ENCODE measurements around the gene CACNA2D4. TPM values are rescaled to one million over a fixed set of nuclear protein-coding genes. Genes with fewer than 3 reads are reported as not detected.
A peak's percentile ranks its signal among the peaks of the same experiment; 100 is the strongest.

Gene CACNA2D4
- polyA plus RNA-seq, 3 donors, result 2.3 to 3.6 (median 2.5) TPM

DNA sequence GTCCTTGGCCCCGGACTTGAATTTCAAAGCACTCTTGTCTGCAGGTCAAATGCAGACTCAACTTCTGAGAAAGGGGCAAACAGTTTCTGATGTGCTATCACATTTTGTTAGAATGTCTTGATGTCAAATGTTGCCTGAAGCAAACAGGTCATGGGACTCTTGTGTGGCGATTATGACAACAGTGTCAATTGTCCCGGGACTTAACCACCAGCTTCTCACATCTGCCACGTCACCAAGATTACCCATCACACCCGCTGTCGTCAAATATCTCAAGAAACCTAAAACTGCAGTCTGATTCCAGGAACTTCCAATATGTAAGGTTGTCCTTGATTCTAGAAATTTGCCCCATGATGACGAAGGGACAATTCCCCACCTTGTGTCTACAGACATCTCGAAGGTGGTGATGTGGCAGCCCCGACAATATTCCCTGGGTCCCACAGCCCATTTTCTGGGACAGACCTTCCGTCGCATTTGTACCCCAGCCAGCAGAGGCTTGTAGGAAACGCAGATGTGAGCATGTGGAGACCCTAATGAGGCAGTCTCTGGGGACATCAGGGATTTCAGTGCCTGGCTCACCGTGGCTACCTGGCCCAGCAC is 76.8 kb downstream of the CACNA2D4 start:
- no peak for DNase-seq (ENCODE audit: extremely low read depth in 1 of 11, low read depth in 9 of 11, low spot score in 4 of 11)

DNA sequence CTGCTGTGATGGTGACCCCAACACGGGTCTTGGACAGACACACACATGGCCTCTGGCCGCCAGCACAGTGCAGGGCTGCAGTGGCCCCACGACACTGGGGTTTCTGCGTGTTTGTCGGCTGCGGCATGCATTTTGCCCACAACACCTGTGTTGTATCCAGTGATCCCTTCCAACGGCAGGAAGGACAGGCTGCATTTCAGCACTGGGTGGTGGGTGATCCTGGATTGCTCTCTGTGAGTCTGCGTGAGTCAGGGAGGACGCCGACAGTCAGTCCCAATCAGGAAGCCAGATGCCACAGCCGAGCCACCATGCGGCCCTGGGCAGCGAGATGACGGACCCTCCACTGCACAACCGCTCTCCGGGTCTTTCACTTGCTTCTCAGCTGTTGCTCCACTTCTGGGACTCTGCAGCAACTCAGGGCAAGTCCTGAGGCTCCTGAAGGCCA is 77.4 kb downstream of the CACNA2D4 start:
- no peak for DNase-seq (ENCODE audit: extremely low read depth in 1 of 11, low read depth in 9 of 11, low spot score in 4 of 11)

DNA sequence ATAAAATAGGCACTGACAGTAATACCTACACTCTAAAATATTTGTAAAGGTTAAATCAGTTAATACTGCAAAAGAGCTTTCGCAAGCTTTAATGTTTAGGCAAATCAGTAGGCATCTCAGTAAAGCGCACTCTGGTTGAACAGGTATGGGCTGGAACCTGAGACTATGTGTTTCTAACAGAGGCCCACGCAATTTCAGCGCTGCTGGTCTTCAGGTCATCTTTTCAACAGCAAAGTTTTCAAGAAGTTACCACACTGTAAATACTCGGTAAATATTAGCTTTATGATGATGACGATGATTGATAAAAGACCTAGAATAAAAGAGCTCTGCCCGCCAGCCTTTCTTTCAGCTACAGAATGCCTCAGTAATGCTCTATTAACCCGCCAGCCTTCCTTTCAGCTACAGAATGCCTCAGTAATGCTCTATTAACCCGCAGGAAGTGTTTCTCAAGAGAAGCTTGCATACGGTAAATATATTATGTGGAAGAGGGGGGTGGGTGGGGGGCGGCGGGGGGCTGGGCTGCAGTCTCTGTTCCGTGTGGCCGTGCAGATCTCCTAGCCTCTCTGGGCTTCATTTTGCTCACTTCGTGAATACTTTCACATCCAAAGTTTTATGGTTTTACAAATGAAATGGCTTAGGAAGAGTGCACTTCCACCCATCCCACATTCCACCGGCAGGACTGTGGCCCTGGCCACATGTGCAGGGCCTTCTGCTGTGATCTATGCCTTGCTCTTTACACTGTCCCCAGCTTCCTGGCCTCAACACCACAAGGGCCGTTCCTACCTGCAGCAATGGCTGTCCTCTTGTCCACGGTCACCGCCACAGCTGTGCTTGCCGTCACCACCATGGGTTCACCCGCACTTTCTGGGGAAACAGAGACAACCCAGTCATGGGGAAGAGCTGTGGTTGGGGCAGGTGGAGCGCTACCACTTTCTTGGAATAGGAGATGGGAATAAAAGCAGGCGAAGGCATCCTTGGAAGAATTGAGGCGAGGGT is 78.2 kb downstream of the CACNA2D4 start:
- DNase-seq (ENCODE audit: extremely low read depth in 1 of 11, low read depth in 9 of 11, low spot score in 4 of 11), result peak in 3 of 11 donors; percentile 55 to 68 (median 65)

DNA sequence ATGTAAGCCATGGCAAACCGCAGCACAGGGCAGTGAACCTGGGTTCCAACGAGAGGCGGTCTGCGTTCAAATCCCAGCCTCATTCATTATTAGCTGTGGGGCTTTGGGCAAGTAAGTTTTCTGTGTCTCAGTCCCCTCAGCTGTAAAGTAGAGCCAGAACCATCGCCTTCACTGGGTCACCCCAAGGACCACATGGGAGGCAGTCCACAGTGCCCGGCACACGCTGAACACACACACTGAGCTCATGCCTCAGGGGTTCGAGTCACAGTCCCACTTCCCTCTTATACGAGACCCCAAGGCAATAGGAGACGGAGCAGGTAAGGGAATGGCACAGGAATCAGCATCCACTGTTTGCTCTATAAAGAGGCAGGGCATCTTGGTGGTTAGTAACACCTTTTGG is 79.0 kb downstream of the CACNA2D4 start:
- DNase-seq (ENCODE audit: extremely low read depth in 1 of 11, low read depth in 9 of 11, low spot score in 4 of 11), result no peak

DNA sequence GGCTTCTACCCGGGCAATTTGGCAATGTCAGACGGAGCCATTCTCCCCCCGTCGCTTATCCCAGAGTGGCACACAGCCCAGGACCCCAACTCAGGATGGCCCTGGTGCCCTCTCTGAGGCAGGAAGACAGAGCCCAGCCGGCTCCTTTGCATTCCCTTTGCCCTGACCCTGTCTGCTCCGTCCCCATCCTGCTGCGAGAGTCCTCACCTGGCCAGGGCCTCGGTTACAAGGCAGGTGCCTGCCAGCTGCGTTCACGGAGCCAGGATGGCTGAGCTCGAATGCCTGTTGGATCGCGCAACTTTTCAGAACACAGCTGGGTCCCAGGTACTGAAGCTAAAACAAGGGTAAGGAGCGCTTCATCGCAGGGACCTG is 79.5 kb downstream of the CACNA2D4 start:
- no peak for DNase-seq (ENCODE audit: extremely low read depth in 1 of 11, low read depth in 9 of 11, low spot score in 4 of 11)

DNA sequence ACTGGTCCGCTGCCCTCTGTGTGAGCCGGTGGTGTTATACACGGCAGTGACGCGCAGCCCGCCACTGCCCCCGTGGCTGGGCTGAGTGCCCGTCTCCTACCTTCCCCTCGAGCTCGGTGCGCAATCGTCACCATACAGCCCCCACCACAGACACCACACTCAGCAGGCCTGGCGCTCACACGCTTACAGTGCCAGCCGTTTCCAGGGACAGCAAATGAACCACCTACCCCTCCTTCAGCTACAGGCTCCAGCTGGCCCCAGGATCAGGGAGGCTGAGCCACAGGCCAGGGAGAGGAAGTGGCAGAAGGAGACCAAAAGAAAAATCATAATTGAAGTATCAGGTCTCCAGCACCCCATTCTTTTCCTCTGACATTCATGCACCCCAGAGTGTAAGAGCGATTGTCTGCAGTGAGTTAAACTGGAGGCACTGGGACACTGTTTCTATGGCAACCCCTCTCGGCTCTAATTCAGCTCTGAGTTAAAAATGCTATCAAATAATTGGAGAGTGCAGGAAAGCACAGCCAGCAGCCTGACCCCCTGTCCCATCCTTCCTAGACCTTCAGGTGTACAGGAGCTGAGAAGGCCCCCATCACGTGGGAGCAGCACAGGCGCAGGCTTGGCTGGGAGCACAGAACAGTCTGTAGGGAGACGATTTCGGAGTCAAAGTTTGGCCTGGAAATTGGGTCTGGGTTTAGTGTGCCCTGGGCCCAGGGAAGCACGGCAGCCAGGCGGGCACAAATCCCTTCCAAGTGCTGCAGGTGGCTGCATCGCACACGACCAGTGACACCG is 80.1 kb downstream of the CACNA2D4 start:
- DNase-seq (ENCODE audit: extremely low read depth in 1 of 11, low read depth in 9 of 11, low spot score in 4 of 11), result no peak

DNA sequence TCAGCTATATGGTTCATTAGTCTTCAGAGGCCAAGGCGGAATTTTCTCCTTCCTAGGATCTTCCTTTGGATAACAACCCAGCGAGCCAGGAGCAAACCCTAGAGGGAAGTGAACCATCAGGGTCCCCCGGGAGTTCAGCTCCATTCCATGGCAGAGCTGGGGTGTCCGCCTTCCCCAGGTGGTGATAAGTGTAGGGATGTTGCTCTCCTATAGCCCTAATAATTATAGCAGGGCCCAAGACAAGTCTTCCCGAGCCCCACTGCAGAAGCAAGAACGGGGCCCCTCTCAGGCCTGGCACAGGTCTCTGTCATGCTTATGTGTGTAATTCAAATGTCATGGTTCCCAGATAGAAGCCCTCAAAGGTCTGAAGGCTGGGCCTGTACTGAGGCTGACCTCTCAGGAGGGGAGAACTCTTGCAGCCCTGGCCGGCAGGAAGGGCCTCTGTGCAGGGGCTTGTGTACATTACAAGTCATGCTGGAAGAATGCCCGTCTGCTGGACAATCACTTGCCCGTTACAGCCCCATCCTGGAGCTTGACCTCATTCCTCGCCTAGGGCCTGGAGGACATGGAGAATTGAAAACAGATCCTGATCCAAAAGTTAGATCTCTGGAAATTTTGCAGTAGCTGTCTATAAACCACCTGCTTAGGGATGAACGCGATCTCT is 80.8 kb downstream of the CACNA2D4 start:
- no peak for DNase-seq (ENCODE audit: extremely low read depth in 1 of 11, low read depth in 9 of 11, low spot score in 4 of 11)

DNA sequence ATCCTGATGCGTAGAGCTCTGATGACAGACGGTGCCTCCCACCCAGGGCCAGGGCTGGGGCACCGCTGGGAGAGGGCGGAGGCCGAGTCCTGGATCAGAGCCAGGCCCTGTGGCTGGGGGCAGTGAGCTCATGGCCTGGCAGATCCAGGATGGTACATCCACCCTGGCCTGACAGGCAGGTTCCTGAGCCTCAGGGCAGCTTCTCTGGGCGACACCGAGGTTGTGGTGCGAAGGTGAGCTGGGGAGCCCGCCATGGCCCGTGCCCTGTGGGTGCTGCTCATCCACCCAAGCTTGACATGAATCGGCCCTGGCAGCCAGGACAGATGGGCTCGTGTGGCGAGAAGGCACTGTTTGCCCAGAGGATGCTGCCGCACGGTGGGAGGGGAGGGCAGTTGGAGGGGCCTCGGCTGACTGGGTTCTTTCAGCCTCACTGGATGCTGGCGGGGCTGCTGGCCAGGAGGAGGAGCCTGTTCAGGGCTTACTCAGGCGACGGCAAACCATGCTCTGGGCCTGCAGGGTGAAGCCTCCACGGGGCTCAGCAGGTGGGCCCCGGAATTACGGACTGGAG is 81.5 kb downstream of the CACNA2D4 start:
- no peak for DNase-seq (ENCODE audit: extremely low read depth in 1 of 11, low read depth in 9 of 11, low spot score in 4 of 11)

DNA sequence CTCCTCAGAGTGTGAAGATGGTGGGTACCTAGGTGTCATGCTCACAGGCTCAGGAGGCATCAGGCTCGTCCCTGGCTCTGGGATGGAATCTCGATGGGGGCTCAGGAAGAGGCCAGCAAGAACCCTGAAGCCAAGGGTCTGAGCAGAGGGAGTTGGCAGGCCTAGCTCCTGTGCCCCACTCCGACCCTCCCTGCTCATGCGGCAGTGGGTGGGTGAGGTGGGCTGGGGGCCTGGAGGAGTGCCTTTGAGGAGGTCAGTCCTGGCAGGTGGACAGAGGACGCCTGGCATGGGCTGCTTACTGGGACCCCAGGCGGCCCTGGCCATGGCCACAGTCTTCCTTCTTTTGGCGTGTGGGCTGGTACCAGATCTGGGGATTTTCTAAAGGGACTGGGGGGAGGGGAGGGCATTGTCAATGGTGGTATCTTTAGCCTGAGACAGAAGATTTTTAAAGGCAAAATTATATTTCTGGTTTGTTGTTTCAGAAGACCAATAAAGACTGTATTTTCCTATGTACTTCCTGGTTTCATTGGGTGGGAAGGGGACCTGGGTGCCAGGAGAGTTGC is 82.1 kb downstream of the CACNA2D4 start:
- DNase-seq (ENCODE audit: extremely low read depth in 1 of 11, low read depth in 9 of 11, low spot score in 4 of 11), result no peak

DNA sequence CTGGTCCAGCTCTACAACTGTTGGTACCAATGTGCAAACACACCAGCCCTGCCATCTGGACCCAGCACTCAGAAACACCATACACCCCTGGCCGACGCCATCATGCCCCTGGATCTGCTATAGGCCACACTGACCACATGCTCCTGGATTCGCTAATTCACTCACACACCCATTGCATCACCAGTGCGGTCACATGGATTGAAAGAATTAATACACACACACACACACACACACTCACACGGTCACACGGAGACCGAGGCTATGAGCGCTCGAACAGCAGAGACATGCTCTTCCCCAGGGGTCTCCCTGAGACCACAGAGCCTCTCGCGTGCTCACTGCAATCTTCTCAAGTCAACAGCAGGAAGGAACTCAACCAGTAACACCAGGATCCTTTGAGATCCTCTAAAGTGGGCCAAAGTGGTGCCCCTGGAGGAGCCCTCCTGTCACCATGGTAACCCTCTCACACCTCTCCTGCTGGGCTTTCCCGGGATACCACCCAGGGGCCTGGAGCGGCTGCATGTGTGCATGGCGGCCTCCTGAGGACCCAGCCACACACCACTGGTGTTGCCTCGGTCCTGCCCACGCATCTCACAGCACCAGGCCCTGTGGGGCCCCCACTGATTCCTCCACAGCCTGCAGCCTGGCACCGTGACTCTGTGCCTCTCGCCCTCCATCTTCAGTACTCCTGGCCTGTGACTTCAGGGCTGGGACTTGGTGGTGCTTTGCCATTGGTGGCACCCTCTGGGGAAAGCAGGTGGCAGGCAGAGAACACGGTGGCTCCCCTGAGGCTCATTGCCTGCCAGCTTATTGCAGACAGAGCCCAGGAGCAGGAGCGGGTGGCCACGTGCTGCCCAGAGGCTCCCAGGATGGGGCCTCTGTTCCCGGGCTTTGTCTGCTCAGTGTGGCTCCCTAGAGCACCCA is 83.0 kb downstream of the CACNA2D4 start:
- no peak for DNase-seq (ENCODE audit: extremely low read depth in 1 of 11, low read depth in 9 of 11, low spot score in 4 of 11)

DNA sequence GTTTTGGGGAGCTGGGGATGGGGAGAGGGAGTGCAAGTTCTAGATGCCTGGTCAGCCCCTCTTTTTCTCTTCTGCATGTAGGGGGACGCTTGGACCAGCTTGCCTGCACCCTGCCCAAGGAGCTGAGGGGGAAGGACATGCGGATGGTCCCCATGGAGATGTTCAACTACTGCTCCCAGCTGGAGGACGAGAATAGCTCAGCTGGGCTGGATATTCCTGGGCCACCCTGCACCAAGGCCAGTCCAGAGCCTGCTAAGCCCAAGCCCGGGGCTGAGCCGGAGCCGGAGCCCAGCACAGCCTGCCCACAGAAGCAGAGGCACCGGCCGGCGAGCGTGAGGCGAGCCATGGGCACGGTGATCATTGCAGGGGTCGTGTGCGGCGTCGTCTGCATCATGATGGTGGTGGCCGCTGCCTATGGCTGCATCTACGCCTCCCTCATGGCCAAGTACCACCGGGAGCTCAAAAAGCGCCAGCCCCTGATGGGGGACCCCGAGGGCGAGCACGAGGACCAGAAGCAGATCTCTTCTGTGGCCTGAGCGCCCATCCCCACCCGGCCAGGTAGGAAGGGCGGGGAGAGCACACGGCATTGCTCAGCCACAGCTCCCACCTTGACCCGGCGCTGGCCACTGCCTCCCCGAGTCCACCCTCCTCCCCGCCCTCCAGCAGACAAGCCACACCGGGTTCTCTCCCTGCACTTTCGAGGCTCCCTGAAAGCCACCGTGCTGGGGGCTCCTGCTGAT is 84.1 kb downstream of the CACNA2D4 start:
- DNase-seq (ENCODE audit: extremely low read depth in 1 of 11, low read depth in 9 of 11, low spot score in 4 of 11), result no peak

DNA sequence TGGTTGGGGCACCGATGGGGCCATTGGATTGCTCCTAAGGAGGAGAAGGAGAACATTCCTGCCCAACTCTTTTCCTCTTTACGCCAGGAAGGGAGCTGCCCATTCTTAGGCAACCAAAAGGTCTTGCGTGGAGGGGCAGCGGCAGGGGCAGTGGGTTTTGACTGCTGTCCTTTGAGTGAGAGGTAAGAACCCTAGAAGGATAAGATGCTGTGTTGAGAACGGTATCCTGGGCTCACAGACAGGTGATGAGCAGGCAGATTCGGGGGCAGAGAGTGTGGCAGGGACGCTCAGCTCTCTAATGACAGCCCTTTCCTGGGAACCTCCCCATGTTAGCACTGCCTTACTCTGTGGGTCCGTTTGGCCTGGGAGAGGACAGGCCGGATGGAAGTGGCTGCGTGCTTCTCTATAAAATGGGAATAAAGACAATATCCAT is 84.8 kb downstream of the CACNA2D4 start:
- DNase-seq (ENCODE audit: extremely low read depth in 1 of 11, low read depth in 9 of 11, low spot score in 4 of 11), result no peak

DNA sequence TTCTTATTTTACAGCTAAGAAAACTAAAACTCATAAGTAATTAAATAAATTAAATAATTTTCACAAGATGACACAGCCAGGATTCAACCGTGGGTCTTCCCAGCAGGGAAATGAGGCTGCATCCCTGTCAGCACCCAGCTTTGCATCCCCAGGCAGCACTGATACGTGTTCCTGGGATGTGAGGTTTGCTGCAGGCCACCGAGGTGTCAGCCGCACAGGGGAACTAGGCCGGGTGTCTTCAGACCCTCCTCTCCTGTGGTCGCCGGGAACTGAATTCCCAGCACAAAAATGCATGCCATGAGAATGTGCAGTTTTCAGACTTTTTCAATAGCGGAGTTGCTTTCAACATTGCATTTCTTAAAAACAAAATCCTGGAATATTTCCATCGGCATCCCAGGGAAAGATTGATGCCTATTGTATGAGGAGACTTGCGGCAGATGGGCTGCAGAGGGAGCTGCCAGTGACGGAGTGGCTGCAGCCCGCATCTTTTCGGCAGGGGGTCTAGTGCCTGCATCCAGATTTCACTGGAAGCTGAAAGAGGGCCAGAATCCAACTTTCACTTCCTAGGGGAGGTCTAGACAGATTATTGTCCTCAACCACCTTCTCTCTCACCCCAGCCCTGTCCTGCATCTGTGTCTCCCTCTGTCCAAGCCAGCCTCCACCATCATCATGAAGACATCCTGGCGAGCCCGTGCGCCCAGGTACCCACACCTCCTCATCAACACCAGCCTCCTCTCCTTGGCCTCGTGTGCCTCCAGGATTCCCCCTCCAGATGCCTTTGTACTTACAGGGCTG is 85.5 kb downstream of the CACNA2D4 start:
- DNase-seq (ENCODE audit: extremely low read depth in 1 of 11, low read depth in 9 of 11, low spot score in 4 of 11), result no peak

DNA sequence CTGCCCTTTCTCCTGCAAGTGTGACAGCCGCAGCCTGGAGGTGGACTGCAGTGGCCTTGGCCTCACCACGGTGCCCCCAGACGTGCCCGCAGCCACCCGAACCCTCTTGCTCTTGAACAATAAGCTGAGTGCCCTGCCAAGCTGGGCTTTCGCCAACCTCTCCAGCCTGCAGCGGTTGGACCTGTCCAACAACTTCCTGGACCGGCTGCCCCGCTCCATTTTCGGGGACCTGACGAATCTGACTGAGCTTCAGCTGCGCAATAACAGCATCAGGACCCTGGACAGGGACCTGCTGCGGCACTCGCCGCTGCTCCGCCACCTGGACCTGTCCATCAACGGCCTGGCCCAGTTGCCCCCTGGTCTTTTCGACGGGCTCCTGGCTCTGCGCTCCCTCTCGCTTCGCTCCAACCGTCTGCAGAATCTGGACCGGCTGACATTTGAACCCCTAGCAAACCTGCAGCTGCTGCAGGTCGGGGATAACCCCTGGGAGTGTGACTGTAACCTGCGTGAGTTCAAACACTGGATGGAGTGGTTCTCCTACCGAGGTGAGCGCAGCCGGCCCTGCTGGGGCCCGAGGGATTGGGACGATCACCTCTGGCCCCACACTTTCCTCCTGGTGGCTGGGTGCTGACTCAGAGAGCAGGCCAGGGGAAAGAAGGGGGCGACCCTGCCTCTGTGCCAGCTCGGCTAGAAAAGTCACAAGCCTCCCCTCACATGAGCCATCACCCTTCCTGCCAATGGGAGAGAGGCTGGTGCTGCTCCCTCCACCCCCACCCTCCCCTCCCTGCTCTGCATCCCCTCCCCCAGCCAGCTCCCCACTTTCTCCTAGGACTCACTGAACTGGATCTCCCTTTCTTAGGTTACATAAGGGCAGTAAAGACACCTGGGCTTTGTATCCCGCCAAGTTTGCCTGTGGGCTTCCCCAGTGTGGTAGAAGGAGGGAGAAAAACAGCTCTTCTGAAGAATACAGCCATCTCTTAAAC is 87.2 kb downstream of the CACNA2D4 start:
- DNase-seq (ENCODE audit: extremely low read depth in 1 of 11, low read depth in 9 of 11, low spot score in 4 of 11), result peak; percentile 77 to 92 (median 86)

DNA sequence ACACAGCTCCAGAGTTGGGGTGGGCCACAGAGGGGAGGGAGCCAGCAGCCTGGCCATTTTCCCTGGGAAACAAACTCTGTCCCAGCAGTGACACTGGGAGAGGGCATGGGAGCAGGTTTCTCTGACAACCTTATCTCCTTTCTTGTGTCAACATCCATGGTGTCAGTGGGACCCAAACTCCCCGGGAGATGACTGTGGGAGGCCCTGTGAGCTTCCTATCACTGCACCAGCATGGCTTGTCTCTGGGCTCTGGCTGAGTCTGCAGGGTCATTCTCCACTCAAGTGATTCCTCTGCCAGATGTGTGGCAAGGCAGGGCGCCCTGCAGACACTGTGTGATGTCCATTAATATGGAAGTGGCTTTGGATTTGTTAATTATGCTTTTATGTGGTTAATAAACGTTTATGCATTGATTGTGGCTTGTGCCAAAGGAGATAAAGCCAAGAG is 88.0 kb downstream of the CACNA2D4 start:
- no peak for DNase-seq (ENCODE audit: extremely low read depth in 1 of 11, low read depth in 9 of 11, low spot score in 4 of 11)

Data from renal cortex interstitium (tissue), 11 donors.